ENCODE measurements around the gene STK33. TPM values are rescaled to one million over a fixed set of nuclear protein-coding genes. Genes with fewer than 3 reads are reported as not detected.

The STK33 gene
- total RNA-seq, 1 experiment from 2014 or later, result 5.8 TPM

GRCh38 chr11:8584082-8584481, 9.9 kb downstream of the STK33 start:
- H3K79me2 ChIP-seq (ENCODE audit: low read depth), result no peaks in the 10 kb centered on the region
- CTCF ChIA-PET, result interaction anchor here (0.6 kb wide), 2 partner anchors 17 to 433 kb away, joined by 4 to 7 read pairs; no protein-coding TSS in a partner anchor
- no peak for DNase-seq
- H2AFZ ChIP-seq, result no peak overlapping the region
- no peaks in the 10 kb centered on the region for H3K4me1 ChIP-seq (replicated peaks; ENCODE audit: insufficient read depth)
- no peak overlapping the region for H3K4me3 ChIP-seq
- no peak for TF ChIP-seq EZH2 (IDR thresholded peaks at IDR 0.05; ENCODE audit: low read depth)
- TF ChIP-seq CTCF (conservative IDR thresholded peaks at IDR 0.05), result no peak
- POLR2A ChIA-PET (ENCODE audit: unreplicated experiment), result no interaction called here
- intact Hi-C loops (cut with micrococcal nuclease; ENCODE audit: unreplicated experiment), result no loop called here
- no peak overlapping the region for H3K27ac ChIP-seq
- no peaks in the 10 kb centered on the region for H3K9me3 ChIP-seq (ENCODE audit: insufficient read depth, low read depth)
- no TSS peak for BruUV-seq (replicated peaks)
- no peaks in the 10 kb centered on the region for H3K27me3 ChIP-seq (ENCODE audit: insufficient read depth, low read depth)
- no peaks in the 10 kb centered on the region for H3F3A ChIP-seq (ENCODE audit: insufficient read depth, low read depth)
- H3K4me2 ChIP-seq, result no peak overlapping the region
- no peaks in the 10 kb centered on the region for H3K36me3 ChIP-seq (ENCODE audit: low read depth)
- no peaks in the 10 kb centered on the region for H4K20me1 ChIP-seq (ENCODE audit: insufficient read depth)
- no peaks in the 10 kb centered on the region for H3K9me2 ChIP-seq (ENCODE audit: insufficient read depth)

DNA sequence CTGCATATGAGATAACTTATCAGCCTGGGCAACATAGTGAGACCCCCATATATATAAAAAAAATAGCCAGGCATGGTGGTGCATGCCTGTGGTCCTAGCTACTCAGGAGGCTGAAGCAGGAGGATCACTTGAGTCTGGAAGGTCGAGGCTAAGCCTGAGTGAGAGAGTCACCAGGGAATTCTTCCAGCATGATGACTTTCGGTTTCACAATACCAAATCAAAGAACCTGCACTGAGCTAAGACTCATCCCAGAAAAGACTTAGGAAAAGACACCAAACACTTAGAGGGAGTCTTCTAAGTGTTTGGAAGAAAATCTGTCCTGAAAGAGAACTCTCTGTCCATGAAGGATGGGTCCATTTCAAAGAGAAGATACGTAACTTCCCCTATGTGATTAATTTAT, 12.7 kb downstream of the STK33 start:
- no peak overlapping the region for H3K4me2 ChIP-seq
- no peaks in the 10 kb centered on the region for H3K36me3 ChIP-seq (ENCODE audit: low read depth)

DNA sequence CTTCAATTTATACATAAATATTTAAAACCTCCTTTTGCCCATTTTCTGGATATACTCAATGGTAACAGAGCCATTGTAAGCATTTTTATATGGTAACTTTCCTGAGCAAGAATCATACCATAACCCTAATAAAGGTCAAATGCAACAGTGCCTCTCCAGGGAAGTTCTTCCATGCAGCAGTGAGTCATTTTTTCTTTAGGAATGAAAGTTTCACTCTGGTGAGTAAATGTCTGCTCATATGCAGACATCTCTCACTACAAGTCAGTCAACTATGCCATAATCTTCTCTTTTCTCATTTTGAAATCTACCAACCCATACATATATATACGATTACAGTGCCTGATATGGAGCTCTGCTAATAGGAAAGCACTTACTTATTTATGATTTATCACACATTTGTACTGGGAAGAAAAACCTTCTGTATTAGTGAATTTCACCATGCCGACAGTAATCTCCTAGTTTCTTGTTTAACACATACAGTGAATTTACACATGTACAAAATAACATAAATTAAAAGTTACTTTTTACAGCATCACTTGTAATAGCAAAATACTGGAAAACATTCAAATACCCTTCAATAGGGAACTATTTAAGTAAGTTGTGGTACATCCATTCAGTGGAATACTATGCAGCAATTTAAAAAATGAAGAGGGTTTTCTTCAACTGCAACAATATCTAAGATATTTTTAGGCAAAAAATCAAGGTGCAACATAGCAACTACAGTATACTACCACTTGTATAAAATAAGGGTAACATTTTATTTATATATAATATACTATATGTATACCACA, 16.0 kb downstream of the STK33 start:
- H3K4me1 ChIP-seq (replicated peaks; ENCODE audit: insufficient read depth), result no peaks in the 10 kb centered on the region
- no peak overlapping the region for H3K4me3 ChIP-seq
- no TSS peak for BruUV-seq (replicated peaks)
- H4K20me1 ChIP-seq (ENCODE audit: insufficient read depth), result no peaks in the 10 kb centered on the region
- ChIA-PET CTCF (no interaction called here), POLR2A (ENCODE audit: unreplicated experiment) (no interaction called here)
- H3K9me3 ChIP-seq (ENCODE audit: insufficient read depth, low read depth), result no peaks in the 10 kb centered on the region
- no peaks in the 10 kb centered on the region for H3K27me3 ChIP-seq (ENCODE audit: insufficient read depth, low read depth)
- H3K4me2 ChIP-seq, result no peak overlapping the region
- no peak for DNase-seq
- intact Hi-C loops (cut with micrococcal nuclease; ENCODE audit: unreplicated experiment), result no loop called here
- TF ChIP-seq EZH2 (IDR thresholded peaks at IDR 0.05; ENCODE audit: low read depth) (no peak), CTCF (conservative IDR thresholded peaks at IDR 0.05) (no peak)
- no peak overlapping the region for H2AFZ ChIP-seq
- no peaks in the 10 kb centered on the region for H3F3A ChIP-seq (ENCODE audit: insufficient read depth, low read depth)
- H3K9me2 ChIP-seq (ENCODE audit: insufficient read depth), result no peaks in the 10 kb centered on the region
- no peak overlapping the region for H3K27ac ChIP-seq
- no peaks in the 10 kb centered on the region for H3K36me3 ChIP-seq (ENCODE audit: low read depth)
- H3K79me2 ChIP-seq (ENCODE audit: low read depth), result no peaks in the 10 kb centered on the region

More for the DNA sequence above, 12.7 kb downstream of the STK33 start:
- POLR2A ChIA-PET (ENCODE audit: unreplicated experiment), result interaction anchor here (0.6 kb wide), 1 partner anchor 71 kb away, joined by 3 read pairs; no protein-coding TSS in a partner anchor
- intact Hi-C loops (cut with micrococcal nuclease; ENCODE audit: unreplicated experiment), result no loop called here
- TF ChIP-seq EZH2 (IDR thresholded peaks at IDR 0.05; ENCODE audit: low read depth) (no peak), CTCF (conservative IDR thresholded peaks at IDR 0.05) (no peak)
- Histone ChIP-seq H4K20me1 (ENCODE audit: insufficient read depth) (no peaks in the 10 kb centered on the region), H3K27ac (no peak overlapping the region), H3F3A (ENCODE audit: insufficient read depth, low read depth) (no peaks in the 10 kb centered on the region), H3K9me2 (ENCODE audit: insufficient read depth) (no peaks in the 10 kb centered on the region), H3K9me3 (ENCODE audit: insufficient read depth, low read depth) (no peaks in the 10 kb centered on the region), H2AFZ (no peak overlapping the region), H3K27me3 (ENCODE audit: insufficient read depth, low read depth) (no peaks in the 10 kb centered on the region), H3K4me3 (no peak overlapping the region), H3K79me2 (ENCODE audit: low read depth) (no peaks in the 10 kb centered on the region), H3K4me1 (replicated peaks; ENCODE audit: insufficient read depth) (no peaks in the 10 kb centered on the region)
- no TSS peak for BruUV-seq (replicated peaks)
- CTCF ChIA-PET, result interaction anchor here (0.6 kb wide), 1 partner anchor 808 kb away, joined by 6 read pairs; no protein-coding TSS in a partner anchor
- DNase-seq, result no peak
